CD14-positive monocyte (primary cell): Measurements from ENCODE around the gene ATP13A3. TPM values are rescaled to one million over a fixed set of nuclear protein-coding genes. Genes with fewer than 3 reads are reported as not detected.

Experiments
- DNase-seq, 3 donors: peaks; one replicate each; pipeline ENCODE4 v3.0.0-alpha.2; 2011 to 2022
- H2AFZ ChIP-seq: 2 replicates; pipeline ENCODE4 v1.6.0; 2012; ENCODE audit warnings: mild to moderate bottlenecking, low read depth, low read length, inconsistent platforms; ENCODE audit not compliant: insufficient read depth, poor library complexity, severe bottlenecking
- H3K27ac ChIP-seq, 2 donors: 1 replicate in 1 of 2; 2 replicates in 1 of 2; pipeline ENCODE4 v1.5.1; 2012 to 2013; ENCODE audit warnings: low read length in 2 of 2, control low read depth in 1 of 2, inconsistent platforms in 1 of 2, low read depth in 1 of 2, mild to moderate bottlenecking in 1 of 2
- H3K27me3 ChIP-seq, 2 donors: one replicate each; pipeline versions ENCODE4 v1.6.0 to v1.6.1; 2011 to 2013; ENCODE audit warnings: low read length in 2 of 2; ENCODE audit not compliant: control insufficient read depth in 2 of 2, insufficient read depth in 2 of 2
- H3K36me3 ChIP-seq, 2 donors: replicated peaks in 1 of 2; 1 replicate in 1 of 2; 2 replicates in 1 of 2; pipeline versions ENCODE4 v1.5.1 to v1.6.1; 2012 to 2013; ENCODE audit warnings: low read length in 2 of 2, control low read depth in 1 of 2, inconsistent platforms in 1 of 2, mild to moderate bottlenecking in 1 of 2; ENCODE audit not compliant: insufficient read depth in 2 of 2, control insufficient read depth in 1 of 2
- H3K4me1 ChIP-seq, 2 donors: 1 replicate in 1 of 2; 2 replicates in 1 of 2; pipeline versions ENCODE4 v1.5.1 to v1.6.1; 2012 to 2013; ENCODE audit warnings: low read length in 2 of 2, control low read depth in 1 of 2, inconsistent platforms in 1 of 2, mild to moderate bottlenecking in 1 of 2, moderate library complexity in 1 of 2; ENCODE audit not compliant: insufficient read depth in 2 of 2, control insufficient read depth in 1 of 2
- H3K4me2 ChIP-seq: replicated peaks from 2 replicates; pipeline ENCODE3; 2012; ENCODE audit warnings: low read length, moderate library complexity, mild to moderate bottlenecking; ENCODE audit not compliant: poor library complexity, severe bottlenecking; ENCODE audit errors: extremely low read depth
- H3K4me3 ChIP-seq, 3 experiments: fragments of 200-600 bp in 1 of 3; sonication (generic) in 1 of 3; replicated peaks in 1 of 3; 1 replicate in 2 of 3; 2 replicates in 1 of 3; pipeline ENCODE4 v1.5.1; 2011 to 2013; ENCODE audit warnings: low read length in 3 of 3, mild to moderate bottlenecking in 3 of 3, control low read depth in 2 of 3, low read depth in 2 of 3, inconsistent platforms in 1 of 3, moderate library complexity in 1 of 3
- H3K79me2 ChIP-seq: 2 replicates; pipeline ENCODE4 v1.6.0; 2012; ENCODE audit warnings: mild to moderate bottlenecking, control low read depth, inconsistent platforms, low read length, moderate library complexity; ENCODE audit not compliant: insufficient read depth
- H3K9ac ChIP-seq: 2 replicates; pipeline ENCODE4 v1.6.0; 2017; ENCODE audit warnings: low read length, mild to moderate bottlenecking; ENCODE audit not compliant: insufficient read depth, poor library complexity, severe bottlenecking
- H3K9me3 ChIP-seq, 2 donors: replicated peaks in 1 of 2; 1 replicate in 1 of 2; 2 replicates in 1 of 2; pipeline versions ENCODE4 v1.5.1 to v1.6.1; 2012 to 2013; ENCODE audit warnings: low read length in 2 of 2, control low read depth in 1 of 2; ENCODE audit not compliant: control insufficient read depth in 1 of 2, insufficient read depth in 1 of 2
- H4K20me1 ChIP-seq: 2 replicates; pipeline ENCODE4 v1.6.0; 2012; ENCODE audit warnings: mild to moderate bottlenecking, low read length, control low read depth, moderate library complexity; ENCODE audit not compliant: insufficient read depth
- H3K27ac Mint-ChIP-seq, 7 donors: one replicate each; pipeline ENCODE4 v1.8.0; 2020; ENCODE audit warnings: mild to moderate bottlenecking in 7 of 7, mixed read lengths in 7 of 7, moderate library complexity in 6 of 7, inconsistent platforms in 2 of 7
- H3K27me3 Mint-ChIP-seq, 3 donors: one replicate each; pipeline ENCODE4 v1.8.0; 2021 to 2022; ENCODE audit warnings: low read depth in 3 of 3, mild to moderate bottlenecking in 3 of 3, mixed read lengths in 3 of 3, moderate library complexity in 3 of 3, inconsistent platforms in 1 of 3
- H3K36me3 Mint-ChIP-seq, 2 donors: one replicate each; pipeline ENCODE4 v1.8.0; 2020; ENCODE audit warnings: mixed read lengths in 2 of 2, inconsistent platforms in 1 of 2, mild to moderate bottlenecking in 1 of 2
- H3K4me1 Mint-ChIP-seq: one replicate; pipeline ENCODE4 v1.8.0; 2020; ENCODE audit warnings: mild to moderate bottlenecking, mixed read lengths
- H3K4me3 Mint-ChIP-seq, 2 donors: one replicate each; pipeline ENCODE4 v1.8.0; 2020; ENCODE audit warnings: mild to moderate bottlenecking in 2 of 2, mixed read lengths in 2 of 2, moderate library complexity in 1 of 2
- H3K9me3 Mint-ChIP-seq, 7 donors: one replicate each; pipeline ENCODE4 v1.8.0; 2020 to 2022; ENCODE audit warnings: mixed read lengths in 7 of 7, mild to moderate bottlenecking in 6 of 7, moderate library complexity in 6 of 7, inconsistent platforms in 2 of 7
- WGBS: methylation state at CpG from one replicate; pipeline ENCODE4 v1.1.5; 2013; ENCODE audit warnings: missing lambda C conversion rate; ENCODE audit not compliant: insufficient coverage; 5-methylcytosine and 5-hydroxymethylcytosine counted together
- intact Hi-C, 2 donors: fragments of 100-400 bp; cut with micrococcal nuclease; formaldehyde crosslinking; loops; one replicate each; pipeline versions ENCODE4 v1.15.0 to v1.15.1; 2023
- polyA plus RNA-seq, 3 donors: library from polyadenylated mRNA; depleted of rRNA in 1 of 3; unstranded in 2 of 3; stranded (reverse) in 1 of 3; fragments of 300-500 nt in 2 of 3; fragments of >200 nt in 1 of 3; fragmentation: Illumina TruSeq in 2 of 3; gene quantifications; 1 replicate in 2 of 3; 2 replicates in 1 of 3; pipeline ENCODE4 v1.2.3, GENCODE V29; 2012 to 2021
- TF ChIP-seq, protein P1 (sequence below): fragments of 200-600 bp; IDR thresholded peaks from one replicate; pipeline ENCODE4 v1.8.0; 2022; ENCODE audit warnings: antibody characterized with exemption, mild to moderate bottlenecking

Gene ATP13A3
- polyA plus RNA-seq, 3 donors, result 4.7 to 19.5 (median 5.2) TPM

DNA sequence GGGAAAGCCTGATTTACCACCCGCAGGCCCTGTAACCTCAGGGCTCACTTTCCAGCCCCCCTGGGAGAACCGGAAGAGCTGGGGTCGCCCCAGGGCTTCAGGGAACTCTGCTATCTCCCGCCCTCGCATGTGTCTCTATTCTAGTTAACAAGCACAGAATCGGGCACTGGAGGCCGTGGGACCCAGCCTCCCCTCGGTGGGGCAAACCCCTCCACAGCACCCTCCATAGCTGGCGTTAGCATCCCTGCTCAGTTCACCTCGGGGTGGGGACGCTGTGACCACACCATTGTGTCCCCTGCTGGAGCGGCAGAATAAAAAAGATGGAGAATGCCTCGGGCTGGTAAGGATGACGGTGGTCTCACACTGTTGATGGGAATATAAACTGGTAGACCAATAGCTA is 113.8 kb downstream of the ATP13A3 start:
- intact Hi-C loops, result no loop called here
- H3K27ac ChIP-seq, result no peak overlapping the region
- H3K36me3 ChIP-seq, result no peaks in the 10 kb centered on the region
- Mint-ChIP-seq H3K4me3 (no peak overlapping the region), H3K27ac (no peak overlapping the region), H3K27me3 (peaks cover 25 to 44% (median 44%) of the 10 kb centered on the region in 3 donors), H3K36me3 (no peaks in the 10 kb centered on the region), H3K9me3 (peaks cover 0 to 2% (median 0%) of the 10 kb centered on the region in 7 donors), H3K4me1 (no peaks in the 10 kb centered on the region)
- TF ChIP-seq, protein P1, sequence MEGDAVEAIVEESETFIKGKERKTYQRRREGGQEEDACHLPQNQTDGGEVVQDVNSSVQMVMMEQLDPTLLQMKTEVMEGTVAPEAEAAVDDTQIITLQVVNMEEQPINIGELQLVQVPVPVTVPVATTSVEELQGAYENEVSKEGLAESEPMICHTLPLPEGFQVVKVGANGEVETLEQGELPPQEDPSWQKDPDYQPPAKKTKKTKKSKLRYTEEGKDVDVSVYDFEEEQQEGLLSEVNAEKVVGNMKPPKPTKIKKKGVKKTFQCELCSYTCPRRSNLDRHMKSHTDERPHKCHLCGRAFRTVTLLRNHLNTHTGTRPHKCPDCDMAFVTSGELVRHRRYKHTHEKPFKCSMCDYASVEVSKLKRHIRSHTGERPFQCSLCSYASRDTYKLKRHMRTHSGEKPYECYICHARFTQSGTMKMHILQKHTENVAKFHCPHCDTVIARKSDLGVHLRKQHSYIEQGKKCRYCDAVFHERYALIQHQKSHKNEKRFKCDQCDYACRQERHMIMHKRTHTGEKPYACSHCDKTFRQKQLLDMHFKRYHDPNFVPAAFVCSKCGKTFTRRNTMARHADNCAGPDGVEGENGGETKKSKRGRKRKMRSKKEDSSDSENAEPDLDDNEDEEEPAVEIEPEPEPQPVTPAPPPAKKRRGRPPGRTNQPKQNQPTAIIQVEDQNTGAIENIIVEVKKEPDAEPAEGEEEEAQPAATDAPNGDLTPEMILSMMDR, result no peak
- no peaks in the 10 kb centered on the region for H3K9me3 ChIP-seq
- H3K4me3 ChIP-seq, result no peak overlapping the region
- H3K4me1 ChIP-seq, result no peaks in the 10 kb centered on the region
- no peaks in the 10 kb centered on the region for H3K79me2 ChIP-seq
- H4K20me1 ChIP-seq, result no peaks in the 10 kb centered on the region
- no peak overlapping the region for H3K4me2 ChIP-seq
- no peak for DNase-seq
- no peak overlapping the region for H3K9ac ChIP-seq
- WGBS, result 88% methylated on average over 5 of the region's 14 CpGs
- no peak overlapping the region for H2AFZ ChIP-seq
- H3K27me3 ChIP-seq, result peaks cover 0 to 25% of the 10 kb centered on the region in 2 donors

DNA sequence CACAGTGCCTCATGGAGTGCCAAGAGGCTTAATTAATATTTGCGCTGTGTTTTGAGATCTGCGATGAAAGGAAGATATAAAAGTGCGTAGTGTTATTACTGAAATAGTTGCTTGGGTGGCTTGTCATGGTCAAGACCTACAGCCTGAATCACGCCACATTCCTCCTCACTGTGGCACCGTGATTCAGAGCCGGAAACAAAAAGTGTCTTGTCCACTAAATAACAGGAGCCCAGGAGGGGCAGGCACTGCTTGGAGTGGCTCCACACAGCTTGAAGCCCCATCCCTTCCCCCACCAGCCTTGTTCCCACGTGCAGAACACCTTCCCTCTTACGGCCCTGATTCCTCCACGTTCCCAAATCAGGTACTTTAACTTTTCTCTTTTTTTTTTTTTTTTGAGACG is 116.0 kb downstream of the ATP13A3 start:
- intact Hi-C loops, result no loop called here
- DNase-seq, result no peak
- Histone ChIP-seq H3K27me3 (peaks cover 0 to 29% of the 10 kb centered on the region in 2 donors), H3K4me2 (no peak overlapping the region), H3K4me1 (no peaks in the 10 kb centered on the region), H2AFZ (no peak overlapping the region), H3K9me3 (no peaks in the 10 kb centered on the region), H3K4me3 (no peak overlapping the region), H3K9ac (no peak overlapping the region), H4K20me1 (no peaks in the 10 kb centered on the region), H3K27ac (no peak overlapping the region), H3K36me3 (no peaks in the 10 kb centered on the region), H3K79me2 (no peaks in the 10 kb centered on the region)
- H3K27me3 Mint-ChIP-seq, result peaks cover 18 to 40% (median 29%) of the 10 kb centered on the region in 3 donors
- no peaks in the 10 kb centered on the region for H3K4me1 Mint-ChIP-seq
- 87% methylated on average over 5 of the region's 10 CpGs for WGBS
- H3K9me3 Mint-ChIP-seq, result peaks cover 0 to 4% (median 0%) of the 10 kb centered on the region in 7 donors
- H3K4me3 Mint-ChIP-seq, result no peak overlapping the region
- TF ChIP-seq, protein P1, result no peak
- no peaks in the 10 kb centered on the region for H3K36me3 Mint-ChIP-seq
- H3K27ac Mint-ChIP-seq, result no peak overlapping the region
